IMR-90 (cell line): ENCODE measurements around the gene METTL1. TPM values are rescaled to one million over a fixed set of nuclear protein-coding genes. Genes with fewer than 3 reads are reported as not detected.

Source experiments
- ATAC-seq: fragments of 200-7000 bp; cut with Tn5 transposase; 2 replicates; pipeline ENCODE4 v1.9.1; 2020; ENCODE audit warnings: low read depth, mild to moderate bottlenecking, moderate library complexity
- BruUV-seq: library from RNA; stranded (reverse); fragments of 400-500 nt; replicated peaks from 2 replicates; lab custom pipeline; 2021; lab: Mats Ljungman, UMichigan
- CTCF ChIA-PET: fragments of 300-600 bp; formaldehyde crosslinking; extraction: SDS; loops from one replicate; lab custom pipeline; 2021; ENCODE audit warnings: antibody characterized with exemption; lab: Yijun Ruan, JAX
- POLR2A ChIA-PET: fragments of 300-600 bp; sonication (Branson Sonifier 250); formaldehyde crosslinking; loops from one replicate; lab custom pipeline; 2022; ENCODE audit warnings: antibody characterized with exemption; ENCODE audit not compliant: unreplicated experiment; lab: Charles Lee
- DNase-seq: peaks from one replicate; pipeline ENCODE4 v3.0.0; 2013
- H2AFZ ChIP-seq: replicated peaks from 2 replicates; pipeline ENCODE3; 2013; ENCODE audit warnings: low read length, mild to moderate bottlenecking; ENCODE audit not compliant: poor library complexity
- H2AK5ac ChIP-seq: 2 replicates; pipeline ENCODE4 v1.6.1; 2013; ENCODE audit warnings: low read depth, low read length, inconsistent platforms
- H2AK9ac ChIP-seq: replicated peaks from 2 replicates; pipeline ENCODE3; 2013; ENCODE audit warnings: mild to moderate bottlenecking, low read depth, low read length, moderate library complexity; ENCODE audit not compliant: poor library complexity
- H2BK120ac ChIP-seq: 2 replicates; pipeline ENCODE4 v1.6.1; 2013; ENCODE audit warnings: low read depth, low read length, inconsistent platforms
- H2BK15ac ChIP-seq: 3 replicates; pipeline ENCODE4 v1.6.1; 2013; ENCODE audit warnings: low read depth, low read length, inconsistent platforms
- H2BK20ac ChIP-seq: 2 replicates; pipeline ENCODE4 v1.6.1; 2013; ENCODE audit warnings: low read depth, mild to moderate bottlenecking, inconsistent platforms, low read length, moderate library complexity
- H2BK5ac ChIP-seq: 2 replicates; pipeline ENCODE4 v1.6.1; 2013; ENCODE audit warnings: mild to moderate bottlenecking, low read depth, low read length, inconsistent platforms; ENCODE audit not compliant: poor library complexity, severe bottlenecking
- H3K14ac ChIP-seq: replicated peaks from 2 replicates; pipeline ENCODE4 v1.6.1; 2013; ENCODE audit warnings: low read depth, low read length, inconsistent platforms
- H3K18ac ChIP-seq: 2 replicates; pipeline ENCODE4 v1.6.1; 2013; ENCODE audit warnings: low read depth, low read length, control low read depth
- H3K23ac ChIP-seq: 2 replicates; pipeline ENCODE4 v1.6.1; 2013; ENCODE audit warnings: low read depth, low read length, inconsistent platforms
- H3K27ac ChIP-seq: 2 replicates; pipeline ENCODE4 v1.5.1; 2013; ENCODE audit warnings: mild to moderate bottlenecking, control low read depth, low read length; ENCODE audit not compliant: insufficient read depth
- H3K27me3 ChIP-seq: 2 replicates; pipeline ENCODE4 v1.6.1; 2013; ENCODE audit warnings: low read length; ENCODE audit not compliant: control insufficient read depth, insufficient read depth
- H3K36me3 ChIP-seq: 2 replicates; pipeline ENCODE4 v1.6.1; 2013; ENCODE audit warnings: low read length, mixed read lengths; ENCODE audit not compliant: control insufficient read depth, insufficient read depth
- H3K4ac ChIP-seq: 2 replicates; pipeline ENCODE4 v1.6.1; 2013; ENCODE audit warnings: low read depth, low read length, inconsistent platforms
- H3K4me1 ChIP-seq: 2 replicates; pipeline ENCODE4 v1.6.1; 2013; ENCODE audit warnings: low read length, mixed read lengths; ENCODE audit not compliant: control insufficient read depth, insufficient read depth
- H3K4me2 ChIP-seq: 2 replicates; pipeline ENCODE4 v1.6.1; 2013; ENCODE audit warnings: low read depth, mild to moderate bottlenecking, control low read depth, low read length, moderate library complexity
- H3K4me3 ChIP-seq: 2 replicates; pipeline ENCODE4 v1.5.1; 2013; ENCODE audit warnings: low read depth, mild to moderate bottlenecking, control low read depth, low read length, moderate library complexity; ENCODE audit not compliant: insufficient read depth
- H3K56ac ChIP-seq: 2 replicates; pipeline ENCODE4 v1.6.1; 2013; ENCODE audit warnings: low read length, inconsistent platforms; ENCODE audit not compliant: insufficient read depth; ENCODE audit errors: extremely low read depth
- H3K79me1 ChIP-seq, 2 experiments: 2 replicates each; pipeline ENCODE4 v1.6.1; 2013; ENCODE audit warnings: low read length in 2 of 2, inconsistent platforms in 1 of 2, low read depth in 1 of 2
- H3K9ac ChIP-seq: 2 replicates; pipeline ENCODE4 v1.6.1; 2013; ENCODE audit warnings: low read depth, low read length, control low read depth
- H3K9me1 ChIP-seq: 2 replicates; pipeline ENCODE4 v1.6.1; 2013; ENCODE audit warnings: low read length, inconsistent platforms; ENCODE audit not compliant: insufficient read depth
- H3K9me3 ChIP-seq: 2 replicates; pipeline ENCODE4 v1.6.1; 2013; ENCODE audit warnings: low read length; ENCODE audit not compliant: control insufficient read depth, insufficient read depth
- H4K20me1 ChIP-seq: 2 replicates; pipeline ENCODE4 v1.6.1; 2013; ENCODE audit warnings: low read length, inconsistent platforms; ENCODE audit not compliant: insufficient read depth
- H4K5ac ChIP-seq: 2 replicates; pipeline ENCODE4 v1.6.1; 2013; ENCODE audit warnings: mild to moderate bottlenecking, low read depth, low read length, control low read depth
- H4K8ac ChIP-seq, 2 experiments: 2 replicates each; pipeline ENCODE4 v1.6.1; 2013; ENCODE audit warnings: low read depth in 2 of 2, low read length in 2 of 2, control low read depth in 1 of 2, inconsistent platforms in 1 of 2
- H4K91ac ChIP-seq: 2 replicates; pipeline ENCODE4 v1.6.1; 2013; ENCODE audit warnings: low read depth, low read length, inconsistent platforms; ENCODE audit not compliant: insufficient read depth
- BHLHE40 ChIP-seq: fragments of 150-350 bp; IDR thresholded peaks from 2 replicates; pipeline ENCODE4 v1.6.1; 2016; ENCODE audit warnings: mild to moderate bottlenecking, low read depth, low read length
- CEBPB ChIP-seq: IDR thresholded peaks from 2 replicates; pipeline ENCODE4 v1.6.1; 2012; ENCODE audit warnings: low read depth, low read length, improper control_type of control experiment
- CHD1 ChIP-seq: IDR thresholded peaks from 2 replicates; pipeline ENCODE4 v1.6.1; 2012; ENCODE audit warnings: low read depth, low read length, improper control_type of control experiment
- FOS ChIP-seq: fragments of 150-350 bp; IDR thresholded peaks from 2 replicates; pipeline ENCODE4 v1.6.1; 2016; ENCODE audit warnings: low read depth, low read length
- MAFK ChIP-seq: IDR thresholded peaks from 2 replicates; pipeline ENCODE4 v1.6.1; 2012; ENCODE audit warnings: low read depth, low read length, improper control_type of control experiment
- MAZ ChIP-seq: IDR thresholded peaks from 2 replicates; pipeline ENCODE4 v1.6.1; 2012; ENCODE audit warnings: low read depth, mild to moderate bottlenecking, low read length, improper control_type of control experiment, moderate library complexity, borderline replicate concordance
- NFE2L2 ChIP-seq: fragments of 150-350 bp; IDR thresholded peaks from 2 replicates; pipeline ENCODE4 v1.6.1; 2016; ENCODE audit warnings: low read depth, mild to moderate bottlenecking, low read length
- POLR2A ChIP-seq: IDR thresholded peaks from 2 replicates; pipeline ENCODE4 v1.6.1; 2012; ENCODE audit warnings: mild to moderate bottlenecking, low read depth, low read length
- RAD21 ChIP-seq: IDR thresholded peaks from 2 replicates; pipeline ENCODE4 v1.6.1; 2012; ENCODE audit warnings: low read length, improper control_type of control experiment
- RCOR1 ChIP-seq: IDR thresholded peaks from 2 replicates; pipeline ENCODE4 v1.6.1; 2012; ENCODE audit warnings: mild to moderate bottlenecking, low read length, improper control_type of control experiment; ENCODE audit not compliant: insufficient replicate concordance
- RFX5 ChIP-seq: IDR thresholded peaks from 2 replicates; pipeline ENCODE4 v1.8.0; 2012; ENCODE audit warnings: low read depth, mild to moderate bottlenecking, low read length, moderate library complexity
- SMC3 ChIP-seq: fragments of 150-350 bp; IDR thresholded peaks from 2 replicates; pipeline ENCODE4 v1.6.1; 2016; ENCODE audit warnings: low read depth, mild to moderate bottlenecking, antibody characterized with exemption, low read length, moderate library complexity
- WGBS, 2 experiments: methylation state at CpG; one replicate each; pipeline versions ENCODE4 v1.1.5 to v1.1.7; 2013; ENCODE audit warnings: missing lambda C conversion rate in 2 of 2; ENCODE audit not compliant: insufficient read length in 1 of 2; ENCODE audit errors: extremely low coverage in 2 of 2; 5-methylcytosine and 5-hydroxymethylcytosine counted together
- dilution Hi-C: fragments of 300-500 bp; cut with HindIII; formaldehyde crosslinking; loops from one replicate; pipeline ENCODE4 v1.14.3; 2018; ENCODE audit warnings: low sequenced_read_pairs; ENCODE audit not compliant: unreplicated experiment
- in situ Hi-C: fragments of 300-500 bp; cut with MboI; formaldehyde crosslinking; loops from 3 replicates; pipeline ENCODE4 v1.14.3; 2019; ENCODE audit warnings: low sequenced_read_pairs, inconsistent platforms, mixed read lengths
- intact Hi-C: fragments of 100-400 bp; cut with micrococcal nuclease; formaldehyde crosslinking; loops from 2 replicates; pipeline ENCODE4 v1.10.0; 2022
- polyA plus RNA-seq, 3 experiments: library from polyadenylated mRNA; depleted of rRNA; stranded (reverse); fragments of >200 nt; gene quantifications; 2 replicates each; pipeline ENCODE4 v1.2.3, GENCODE V29; 2012; ENCODE audit warnings: low replicate concordance in 1 of 3
- total RNA-seq: library from RNA; depleted of rRNA; stranded (reverse); fragments of >200 nt; gene quantifications from 2 replicates; pipeline ENCODE4 v1.2.3, GENCODE V29; 2012
- TF ChIP-seq, protein P1 (sequence below): fragments of 150-350 bp; IDR thresholded peaks from 2 replicates; pipeline ENCODE4 v1.6.1; 2017; ENCODE audit warnings: mild to moderate bottlenecking, antibody characterized with exemption, low read length, low read depth
- TF ChIP-seq, protein P2 (sequence below): conservative IDR thresholded peaks from 2 replicates; pipeline ENCODE4 v1.5.1; 2012; ENCODE audit warnings: mild to moderate bottlenecking, low read depth, low read length, improper control_type of control experiment

Gene METTL1
- total and polyA plus RNA-seq, 2 of the 4 experiments (the other 2 are of a cell fraction) = 12.4 to 27.5 TPM

GRCh38 chr12:57751788-57752667, 19.9 kb downstream of the METTL1 start, which contains the start of gene CDK4:
Gene CDK4, minus strand, starts transcription at chr12:57752310. Its CDS starts 593 bp downstream, at chr12:57751717.
- Histone ChIP-seq H3K79me1 (peaks cover 16 to 41% of the 10 kb centered on the region in 2 experiments; a peak in 3 of 4 replicates), H3K4me2 (peak within 1 kb of the TSS; percentile 96), H4K8ac (peak within 1 kb of the TSS; percentile 56 to 96), H3K4me3 (peak within 1 kb of the TSS; percentile 59), H2BK120ac (peak within 1 kb of the TSS; percentile 57), H3K27me3 (peaks cover 10% of the 10 kb centered on the region), H3K4me1 (peaks cover 7% of the 10 kb centered on the region), H4K5ac (peak within 1 kb of the TSS; percentile 59), H2BK5ac (peak within 1 kb of the TSS; percentile 79), H3K56ac (peak within 1 kb of the TSS; percentile 91), H3K36me3 (peaks cover 18% of the 10 kb centered on the region), H3K27ac (peak within 1 kb of the TSS; percentile 90), H3K9ac (peak within 1 kb of the TSS; percentile 88), H2BK15ac (peak within 1 kb of the TSS; percentile 40; the same call in 1 of the 3 replicates), H2AK5ac (peak within 1 kb of the TSS; percentile 90), H2AFZ (peak within 1 kb of the TSS; percentile 91), H3K14ac (peak within 1 kb of the TSS; percentile 97), H3K23ac (peak within 1 kb of the TSS; percentile 95), H3K18ac (peak within 1 kb of the TSS; percentile 56), H3K4ac (peak within 1 kb of the TSS; percentile 91), H3K9me3 (no peaks in the 10 kb centered on the region), H2AK9ac (peak within 1 kb of the TSS; percentile 97), H4K20me1 (peaks cover 7% of the 10 kb centered on the region; the same call in 1 of the 2 replicates), H3K9me1 (peaks cover 15% of the 10 kb centered on the region), H4K91ac (peak within 1 kb of the TSS; percentile 79), H2BK20ac (peak within 1 kb of the TSS; percentile 58)
- POLR2A ChIA-PET = no interaction called here
- in situ Hi-C loops = no loop called here
- DNase-seq (peak; percentile 100), ATAC-seq (peak; percentile 82)
- WGBS, 2 experiments = 2% methylated on average over 8 of the region's 58 CpGs; no CpG with 5 or more reads in 1 of the 2 experiments
- intact Hi-C loops = loop anchor here (1.0 kb wide), 1 partner anchor 30 kb away; the partner anchor contains the start of gene TSFM
- BruUV-seq = no TSS peak
- CTCF ChIA-PET = no interaction called here
- dilution Hi-C loops = no loop called here
- no peak for TF ChIP-seq SMC3
- TF ChIP-seq RCOR1 = no peak
- peak; percentile 82; the same call in 1 of the 2 replicates for TF ChIP-seq POLR2A
- peak; percentile 97; the same call in 1 of the 2 replicates for TF ChIP-seq MAZ
- TF ChIP-seq BHLHE40 = peak; percentile 99
- peak; percentile 85 for TF ChIP-seq RFX5
- TF ChIP-seq, protein P1, sequence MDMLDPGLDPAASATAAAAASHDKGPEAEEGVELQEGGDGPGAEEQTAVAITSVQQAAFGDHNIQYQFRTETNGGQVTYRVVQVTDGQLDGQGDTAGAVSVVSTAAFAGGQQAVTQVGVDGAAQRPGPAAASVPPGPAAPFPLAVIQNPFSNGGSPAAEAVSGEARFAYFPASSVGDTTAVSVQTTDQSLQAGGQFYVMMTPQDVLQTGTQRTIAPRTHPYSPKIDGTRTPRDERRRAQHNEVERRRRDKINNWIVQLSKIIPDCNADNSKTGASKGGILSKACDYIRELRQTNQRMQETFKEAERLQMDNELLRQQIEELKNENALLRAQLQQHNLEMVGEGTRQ = peak; percentile 100
- no peak for TF ChIP-seq RAD21
- peak; percentile 62; the same call in 1 of the 2 replicates for TF ChIP-seq CEBPB
- TF ChIP-seq NFE2L2 = peak; percentile 7; the same call in 1 of the 2 replicates
- TF ChIP-seq CHD1 = no peak
- TF ChIP-seq MAFK = no peak
- TF ChIP-seq, protein P2, sequence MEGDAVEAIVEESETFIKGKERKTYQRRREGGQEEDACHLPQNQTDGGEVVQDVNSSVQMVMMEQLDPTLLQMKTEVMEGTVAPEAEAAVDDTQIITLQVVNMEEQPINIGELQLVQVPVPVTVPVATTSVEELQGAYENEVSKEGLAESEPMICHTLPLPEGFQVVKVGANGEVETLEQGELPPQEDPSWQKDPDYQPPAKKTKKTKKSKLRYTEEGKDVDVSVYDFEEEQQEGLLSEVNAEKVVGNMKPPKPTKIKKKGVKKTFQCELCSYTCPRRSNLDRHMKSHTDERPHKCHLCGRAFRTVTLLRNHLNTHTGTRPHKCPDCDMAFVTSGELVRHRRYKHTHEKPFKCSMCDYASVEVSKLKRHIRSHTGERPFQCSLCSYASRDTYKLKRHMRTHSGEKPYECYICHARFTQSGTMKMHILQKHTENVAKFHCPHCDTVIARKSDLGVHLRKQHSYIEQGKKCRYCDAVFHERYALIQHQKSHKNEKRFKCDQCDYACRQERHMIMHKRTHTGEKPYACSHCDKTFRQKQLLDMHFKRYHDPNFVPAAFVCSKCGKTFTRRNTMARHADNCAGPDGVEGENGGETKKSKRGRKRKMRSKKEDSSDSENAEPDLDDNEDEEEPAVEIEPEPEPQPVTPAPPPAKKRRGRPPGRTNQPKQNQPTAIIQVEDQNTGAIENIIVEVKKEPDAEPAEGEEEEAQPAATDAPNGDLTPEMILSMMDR = no peak
- peak; percentile 99 for TF ChIP-seq FOS
